HG03066 (cell line): ENCODE results near the gene RABGAP1L.
"Not testable (repeated sequence)": the region's sequence is repeated elsewhere in the genome, so short reads cannot be mapped to it uniquely, and the experiment has no call there.

Experiments
- ATAC-seq: cut with Tn5 transposase; IDR thresholded peaks from one replicate; pipeline ENCODE4 v1.9.1; 2021; ENCODE audit warnings: low read depth; ENCODE audit not compliant: unreplicated experiment

The RABGAP1L gene

GRCh38 chr1:174232761-174233160, 73.4 kb downstream of the RABGAP1L start:
- ATAC-seq: no peak

- not testable (repeated sequence) for ATAC-seq
These were observed 79.7 kb downstream of the RABGAP1L start for GRCh38 chr1:174238845-174239501.

GRCh38 chr1:174239541-174239940, 80.2 kb downstream of the RABGAP1L start:
- no peak for ATAC-seq

- no peak for ATAC-seq
These were observed 83.5 kb downstream of the RABGAP1L start for GRCh38 chr1:174242856-174243255.

- ATAC-seq: no peak
These were observed 84.2 kb downstream of the RABGAP1L start for GRCh38 chr1:174243451-174244000.

- no peak for ATAC-seq
These were observed 84.7 kb downstream of the RABGAP1L start for GRCh38 chr1:174244017-174244416.

- ATAC-seq: no peak
These were observed 88.2 kb downstream of the RABGAP1L start for GRCh38 chr1:174247472-174247871.

- ATAC-seq: no peak
These were observed 88.7 kb downstream of the RABGAP1L start for GRCh38 chr1:174248041-174248440.

GRCh38 chr1:174256386-174256785, 97.1 kb downstream of the RABGAP1L start:
- not testable (repeated sequence) for ATAC-seq

GRCh38 chr1:174258148-174258550, 98.8 kb downstream of the RABGAP1L start:
- no peak for ATAC-seq

GRCh38 chr1:174262349-174263241, 103.3 kb downstream of the RABGAP1L start:
- ATAC-seq: no peak

GRCh38 chr1:174265282-174265681, 106.0 kb downstream of the RABGAP1L start:
- ATAC-seq: no peak

- ATAC-seq: no peak
These were observed 107.2 kb downstream of the RABGAP1L start for GRCh38 chr1:174266476-174266875.

GRCh38 chr1:174266991-174267612, 107.8 kb downstream of the RABGAP1L start:
- ATAC-seq: no peak

- no peak for ATAC-seq
These were observed 110.8 kb downstream of the RABGAP1L start for GRCh38 chr1:174269989-174270651.

- ATAC-seq: no peak
These were observed 113.9 kb downstream of the RABGAP1L start for GRCh38 chr1:174273190-174273589.

GRCh38 chr1:174273776-174274175, 114.5 kb downstream of the RABGAP1L start:
- no peak for ATAC-seq

GRCh38 chr1:174274452-174274851, 115.1 kb downstream of the RABGAP1L start:
- ATAC-seq: no peak

- no peak for ATAC-seq
These were observed 115.6 kb downstream of the RABGAP1L start for GRCh38 chr1:174274884-174275283.

GRCh38 chr1:174276087-174276486, 116.8 kb downstream of the RABGAP1L start:
- no peak for ATAC-seq

GRCh38 chr1:174284052-174284451, 124.7 kb downstream of the RABGAP1L start:
- no peak for ATAC-seq
